RWPE2 (cell line): ENCODE results near the gene INPP5A.

Experiments
- ATAC-seq: fragments of 200-7000 bp; cut with Tn5 transposase; 3 replicates; pipeline ENCODE4 v1.9.1; 2021; ENCODE audit warnings: low read depth
- DNase-seq: peaks from one replicate; pipeline ENCODE4 v3.0.0-alpha.2; 2020; ENCODE audit warnings: low spot score
- H3K27ac ChIP-seq: fragments of 450-650 bp; 2 replicates; pipeline ENCODE4 v1.5.1; 2017; ENCODE audit warnings: mild to moderate bottlenecking; ENCODE audit not compliant: poor library complexity, severe bottlenecking
- H3K27me3 ChIP-seq: fragments of 250-450 bp; sonication (Bioruptor Pico); 2 replicates; pipeline ENCODE4 v1.5.1; 2021; ENCODE audit warnings: mild to moderate bottlenecking, moderate library complexity; ENCODE audit not compliant: insufficient read depth, poor library complexity, severe bottlenecking
- H3K36me3 ChIP-seq: fragments of 250-450 bp; sonication (Bioruptor Pico); 2 replicates; pipeline ENCODE4 v1.5.1; 2020; ENCODE audit warnings: low read depth, mild to moderate bottlenecking, moderate library complexity
- H3K4me1 ChIP-seq: fragments of 250-450 bp; sonication (Bioruptor Pico); 2 replicates; pipeline ENCODE4 v1.5.1; 2021; ENCODE audit warnings: mild to moderate bottlenecking, moderate library complexity; ENCODE audit not compliant: insufficient read depth, poor library complexity, severe bottlenecking
- H3K4me3 ChIP-seq: fragments of 250-450 bp; sonication (Bioruptor Pico); 2 replicates; pipeline ENCODE4 v1.5.1; 2021; ENCODE audit warnings: mild to moderate bottlenecking, moderate library complexity; ENCODE audit not compliant: severe bottlenecking
- H3K9me3 ChIP-seq: fragments of 250-450 bp; sonication (Bioruptor Pico); 2 replicates; pipeline ENCODE4 v1.5.1; 2021; ENCODE audit warnings: mild to moderate bottlenecking, moderate library complexity; ENCODE audit not compliant: severe bottlenecking
- TF ChIP-seq, protein P1 (sequence below): fragments of 450-650 bp; IDR thresholded peaks from one replicate; pipeline ENCODE4 v1.5.1; 2017; ENCODE audit warnings: mild to moderate bottlenecking, moderate library complexity; ENCODE audit not compliant: poor library complexity, severe bottlenecking

INPP5A gene

DNA sequence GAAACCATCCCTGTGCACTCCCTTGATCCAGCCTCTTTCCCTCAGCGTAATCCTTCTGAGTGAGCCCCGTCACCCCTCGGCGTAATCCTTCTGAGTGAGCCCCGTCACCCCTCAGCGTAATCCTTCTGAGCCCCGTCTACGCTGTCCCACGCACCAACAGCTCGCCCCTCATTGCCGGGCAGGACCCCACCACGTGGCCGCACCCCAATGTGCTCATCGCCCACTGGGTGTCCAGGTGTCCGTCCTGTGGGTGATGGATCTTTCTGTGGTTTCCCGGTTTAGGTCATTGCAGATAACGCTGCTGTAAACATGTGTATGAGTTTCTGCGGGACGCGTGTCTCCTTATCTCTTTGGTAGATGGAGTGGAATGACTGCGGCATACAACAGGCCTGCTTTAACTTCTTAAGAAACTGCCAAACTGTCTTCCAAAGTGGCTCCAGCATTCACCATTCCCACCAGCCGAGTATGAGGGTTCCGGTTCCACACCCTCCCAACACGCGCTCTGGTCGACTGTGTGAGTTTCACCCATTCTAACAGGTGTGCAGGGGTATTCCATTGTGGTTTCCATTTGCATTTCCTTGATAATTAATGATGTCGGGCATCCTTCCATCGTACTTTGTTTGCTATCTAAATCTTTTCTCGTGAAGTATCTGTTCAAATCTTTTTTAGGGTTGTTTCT is 290.4 kb downstream of the INPP5A start:
- TF ChIP-seq, protein P1, sequence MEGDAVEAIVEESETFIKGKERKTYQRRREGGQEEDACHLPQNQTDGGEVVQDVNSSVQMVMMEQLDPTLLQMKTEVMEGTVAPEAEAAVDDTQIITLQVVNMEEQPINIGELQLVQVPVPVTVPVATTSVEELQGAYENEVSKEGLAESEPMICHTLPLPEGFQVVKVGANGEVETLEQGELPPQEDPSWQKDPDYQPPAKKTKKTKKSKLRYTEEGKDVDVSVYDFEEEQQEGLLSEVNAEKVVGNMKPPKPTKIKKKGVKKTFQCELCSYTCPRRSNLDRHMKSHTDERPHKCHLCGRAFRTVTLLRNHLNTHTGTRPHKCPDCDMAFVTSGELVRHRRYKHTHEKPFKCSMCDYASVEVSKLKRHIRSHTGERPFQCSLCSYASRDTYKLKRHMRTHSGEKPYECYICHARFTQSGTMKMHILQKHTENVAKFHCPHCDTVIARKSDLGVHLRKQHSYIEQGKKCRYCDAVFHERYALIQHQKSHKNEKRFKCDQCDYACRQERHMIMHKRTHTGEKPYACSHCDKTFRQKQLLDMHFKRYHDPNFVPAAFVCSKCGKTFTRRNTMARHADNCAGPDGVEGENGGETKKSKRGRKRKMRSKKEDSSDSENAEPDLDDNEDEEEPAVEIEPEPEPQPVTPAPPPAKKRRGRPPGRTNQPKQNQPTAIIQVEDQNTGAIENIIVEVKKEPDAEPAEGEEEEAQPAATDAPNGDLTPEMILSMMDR = no peak
- DNase-seq = no peak

DNA sequence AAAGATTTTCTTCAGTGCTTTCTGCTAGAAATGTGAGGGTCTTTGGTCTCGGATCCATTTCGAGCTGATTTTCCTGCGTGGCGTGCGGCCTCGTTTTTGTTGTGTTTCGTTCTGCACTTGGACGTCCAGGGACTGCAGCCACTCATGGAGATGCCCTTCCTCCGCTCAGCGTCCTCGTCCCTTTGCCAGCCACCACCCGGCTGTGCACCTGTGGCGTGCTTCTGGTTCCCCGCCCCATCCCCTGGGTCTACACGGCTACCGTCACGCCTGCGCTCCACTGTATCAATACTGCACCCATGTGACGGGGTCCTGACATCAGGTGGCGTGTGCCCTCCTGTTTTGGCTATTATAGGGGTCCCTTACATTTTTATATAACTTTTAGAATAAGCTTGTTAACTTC is 291.1 kb downstream of the INPP5A start:
- Histone ChIP-seq H3K4me1 (no peaks in the 10 kb centered on the region), H3K9me3 (peaks cover 3% of the 10 kb centered on the region), H3K27me3 (peaks cover 49% of the 10 kb centered on the region), H3K4me3 (no peak overlapping the region), H3K36me3 (no peaks in the 10 kb centered on the region), H3K27ac (no peak overlapping the region)
- TF ChIP-seq, protein P1 = no peak
- DNase-seq (no peak), ATAC-seq (no peak)

More for the DNA sequence above, 290.4 kb downstream of the INPP5A start:
- Histone ChIP-seq H3K27me3 (peaks cover 42% of the 10 kb centered on the region), H3K9me3 (peaks cover 3% of the 10 kb centered on the region), H3K36me3 (no peaks in the 10 kb centered on the region), H3K27ac (no peak overlapping the region), H3K4me1 (no peaks in the 10 kb centered on the region), H3K4me3 (no peak overlapping the region)
- no peak for ATAC-seq

DNA sequence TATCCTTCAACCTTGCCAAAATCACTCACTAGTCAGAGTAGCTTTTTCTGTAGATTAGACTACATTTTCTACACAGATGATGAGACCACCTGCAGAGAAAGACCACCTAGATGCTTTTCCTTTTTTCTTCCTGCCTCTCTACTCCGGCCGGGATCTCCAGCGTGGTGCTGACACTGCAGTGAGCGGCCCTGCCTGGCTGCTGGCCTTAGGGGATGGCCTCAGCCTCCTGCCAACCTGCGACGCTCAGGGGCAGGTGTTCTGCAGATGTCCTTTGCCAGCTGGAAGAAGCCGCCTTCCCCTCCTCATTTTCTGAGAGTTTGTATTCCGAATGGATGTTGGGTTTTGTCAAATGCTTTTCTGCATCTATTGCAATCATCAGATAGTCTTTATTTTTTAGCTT is 291.8 kb downstream of the INPP5A start:
- no peak for ATAC-seq
- TF ChIP-seq, protein P1 = no peak
- Histone ChIP-seq H3K4me1 (no peaks in the 10 kb centered on the region), H3K27me3 (peaks cover 56% of the 10 kb centered on the region), H3K9me3 (peaks cover 3% of the 10 kb centered on the region), H3K36me3 (no peaks in the 10 kb centered on the region), H3K27ac (no peak overlapping the region), H3K4me3 (no peak overlapping the region)
- no peak for DNase-seq

DNA sequence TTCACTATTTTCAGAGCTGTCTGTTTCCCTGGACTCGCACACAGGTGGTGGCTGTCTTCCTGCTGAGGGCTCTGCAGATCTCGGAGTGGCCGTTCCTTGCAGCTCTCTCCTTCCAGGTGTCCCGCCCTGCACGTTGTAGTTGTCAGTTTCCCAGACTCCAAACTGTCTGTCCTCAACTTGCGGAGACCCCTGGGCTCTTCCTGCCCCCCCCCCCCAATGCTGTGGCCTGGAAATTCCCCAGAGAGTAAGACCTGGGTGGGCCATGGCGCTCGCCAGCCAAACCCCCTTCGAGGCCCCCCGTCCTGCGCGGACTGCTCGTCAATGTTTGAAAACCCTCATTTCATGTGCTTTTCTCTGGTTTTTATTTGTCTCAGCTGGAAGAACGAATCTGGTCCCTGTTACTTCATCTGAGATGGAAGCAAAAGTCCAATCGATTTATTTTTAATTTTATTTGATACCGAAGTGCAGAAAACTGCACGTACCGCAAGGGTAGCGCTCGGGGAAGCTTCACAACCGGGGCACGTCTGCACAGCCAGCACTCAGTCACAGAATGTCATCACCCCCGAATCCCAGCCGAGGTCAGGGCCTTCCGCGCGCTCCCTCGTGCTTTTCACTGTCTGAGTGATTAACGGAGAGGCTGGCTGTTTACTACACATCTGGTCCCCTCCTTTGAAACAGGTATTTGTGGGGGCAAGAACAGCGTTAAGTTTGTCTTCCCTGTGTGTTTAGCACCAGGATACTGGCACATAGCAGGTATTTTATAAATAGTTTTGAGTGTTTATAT is 294.8 kb downstream of the INPP5A start:
- Histone ChIP-seq H3K36me3 (no peaks in the 10 kb centered on the region), H3K9me3 (no peaks in the 10 kb centered on the region), H3K27me3 (peaks cover 59% of the 10 kb centered on the region), H3K27ac (no peak overlapping the region), H3K4me3 (no peak overlapping the region), H3K4me1 (no peaks in the 10 kb centered on the region)
- ATAC-seq = no peak
- TF ChIP-seq, protein P1 = no peak
- DNase-seq = no peak
